ENCODE results near the gene REV3L.

Gene REV3L

DNA sequence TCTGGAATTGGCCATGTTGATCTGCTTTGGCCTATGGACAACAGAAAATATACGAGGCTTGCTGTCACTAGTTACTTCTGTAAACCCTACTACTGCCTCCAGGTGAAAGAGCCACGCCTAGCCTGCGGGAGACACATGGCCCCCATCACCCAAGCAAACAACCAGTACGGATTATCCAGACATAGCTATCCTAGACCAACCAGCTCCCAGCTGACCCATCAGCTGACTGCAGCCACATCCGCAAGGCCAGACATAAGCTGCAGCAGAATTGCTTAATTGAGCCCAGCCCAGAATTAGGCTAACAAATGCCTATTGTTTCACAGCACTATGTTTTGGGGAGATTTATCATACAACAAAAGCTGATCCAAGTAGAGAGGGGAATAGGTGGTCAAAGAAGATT lies 13.5 kb downstream of the REV3L start:
- no peak for DNase-seq

DNA sequence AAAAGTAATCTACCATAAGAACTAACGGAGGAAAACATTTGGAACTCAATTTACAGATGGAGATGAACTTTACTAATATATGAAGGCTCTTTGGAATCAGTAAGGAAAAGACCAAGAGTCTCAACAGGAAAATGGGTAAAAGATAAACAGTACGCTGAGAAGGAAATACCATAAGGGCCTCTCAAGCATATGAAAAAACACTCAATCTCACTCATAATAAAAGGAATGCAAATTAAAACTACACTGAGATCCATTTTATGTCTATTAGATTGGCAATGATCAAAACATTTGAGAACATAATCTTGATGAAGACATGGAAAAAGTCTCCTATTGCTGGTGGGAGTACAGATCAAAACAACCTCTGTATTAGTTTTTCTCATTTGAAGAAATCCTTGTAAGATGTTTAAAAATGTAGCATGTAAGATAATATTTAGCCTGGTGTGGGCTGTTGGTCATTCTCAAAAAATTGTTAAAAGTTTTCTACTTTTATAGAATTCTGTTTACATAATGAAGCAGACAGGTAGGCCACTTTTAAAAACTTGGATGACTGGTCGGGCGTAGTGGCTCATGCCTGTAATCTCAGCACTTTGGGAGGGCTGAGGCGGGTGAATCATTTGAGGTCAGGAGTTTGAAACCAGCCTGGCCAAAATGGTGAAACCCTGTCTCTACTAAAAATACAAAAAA lies 14.5 kb downstream of the REV3L start:
- DNase-seq = no peak

DNA sequence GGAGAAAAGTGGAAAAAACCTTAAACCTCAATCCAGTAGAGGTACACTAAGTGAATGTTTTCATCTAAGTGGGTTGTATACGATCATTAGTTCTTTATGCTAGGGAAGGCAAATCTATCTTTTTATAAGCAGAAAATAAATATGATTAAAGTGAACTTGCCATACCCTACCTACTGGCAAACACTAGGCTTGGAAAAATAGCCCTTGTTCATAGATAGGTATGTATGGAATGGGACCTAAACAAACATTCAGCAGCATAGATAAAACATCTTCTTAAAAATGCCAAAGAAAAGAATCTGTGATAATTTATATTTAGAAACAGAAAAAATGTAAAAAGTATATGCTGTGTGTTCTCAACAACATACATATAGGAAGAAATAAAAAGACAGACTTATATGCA lies 18.8 kb downstream of the REV3L start:
- DNase-seq = no peak

DNA sequence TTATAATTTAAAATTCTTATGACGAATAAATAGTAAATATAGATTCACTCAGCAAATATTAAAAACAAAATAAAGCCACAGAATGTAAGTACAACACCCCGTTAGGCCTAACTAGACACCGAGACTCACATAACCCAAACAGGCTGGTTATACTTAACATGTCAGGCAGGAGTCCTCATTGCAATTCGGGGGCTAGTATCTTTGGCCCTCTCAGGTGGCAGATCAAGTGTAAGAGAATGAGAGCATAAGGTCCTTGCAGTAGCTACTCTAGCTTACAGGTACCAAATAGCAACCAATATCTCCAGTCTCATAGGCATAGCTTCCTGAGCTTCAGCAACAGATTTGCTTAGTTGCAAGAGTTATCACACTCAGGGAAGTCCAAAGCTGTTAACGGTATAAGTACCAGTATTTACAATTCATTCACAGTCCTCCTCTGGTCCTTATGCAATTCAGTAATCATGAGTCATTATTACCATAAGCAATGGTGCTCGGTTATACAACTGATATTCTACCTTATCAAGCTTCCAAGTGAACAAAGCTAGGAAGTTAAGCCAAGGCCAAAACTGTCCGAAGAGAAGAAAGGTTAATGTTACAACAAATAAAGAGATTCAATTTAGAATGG lies 20.1 kb downstream of the REV3L start:
- DNase-seq = no peak

DNA sequence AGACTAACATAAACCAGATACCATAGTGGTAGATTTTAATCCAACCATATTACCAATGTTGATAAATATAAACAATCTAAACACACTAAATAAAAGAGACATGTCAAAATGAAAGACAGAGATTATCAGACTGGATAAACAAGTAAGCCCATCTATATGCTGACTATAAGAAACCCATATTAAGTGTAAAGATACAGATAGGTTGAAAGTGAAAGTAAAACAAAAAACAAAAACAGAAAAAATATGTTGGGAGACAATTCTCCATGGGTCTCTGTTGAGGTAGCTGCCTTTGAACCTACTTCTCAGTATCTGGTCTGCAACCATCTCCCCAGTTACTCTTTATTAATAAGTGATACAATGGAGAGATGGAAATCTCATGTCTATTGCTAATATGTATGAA lies 21.2 kb downstream of the REV3L start:
- DNase-seq = no peak

DNA sequence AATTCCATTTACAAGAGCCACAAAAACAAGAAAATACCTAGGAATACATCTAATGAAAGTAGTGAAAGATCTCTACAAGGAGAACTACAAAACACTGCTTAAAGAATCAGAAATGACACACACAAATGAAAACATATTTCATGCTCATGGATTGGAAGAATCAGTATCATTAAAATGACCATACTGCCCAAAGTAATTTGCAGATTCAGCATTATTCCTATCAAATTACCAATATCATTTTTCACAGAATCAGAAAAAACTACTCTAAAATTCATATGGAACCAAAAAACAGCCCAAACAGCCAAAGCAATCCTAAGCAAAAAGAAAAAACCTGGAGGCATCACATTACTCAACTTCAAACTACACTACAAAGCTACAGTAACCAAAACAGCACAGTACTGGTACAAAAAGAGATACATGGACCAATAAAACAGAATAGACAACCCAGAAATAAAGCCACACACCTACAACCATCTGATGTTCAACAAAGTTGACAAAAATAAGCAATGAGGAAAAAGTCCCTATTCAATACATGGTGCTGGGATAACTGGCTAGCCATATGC lies 24.3 kb downstream of the REV3L start:
- DNase-seq = no peak

DNA sequence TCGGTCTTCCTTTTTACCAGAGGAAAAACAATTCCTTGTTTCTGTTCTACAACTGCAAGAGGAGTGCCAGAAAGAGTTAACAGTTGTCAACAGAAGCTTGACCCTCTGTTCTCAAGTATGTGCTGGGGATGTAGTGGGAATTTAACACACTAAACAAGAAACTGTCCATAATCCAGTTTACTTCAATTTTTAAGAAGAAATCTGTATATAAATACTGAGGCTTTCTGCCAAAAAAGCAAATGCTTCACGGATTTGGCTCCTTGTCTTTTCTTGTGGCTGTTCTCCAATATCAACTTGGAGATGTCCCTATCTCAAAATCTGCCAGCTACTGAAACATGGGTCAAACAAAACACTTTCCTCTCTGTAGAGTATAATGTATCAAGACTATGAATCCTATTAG lies 26.8 kb downstream of the REV3L start:
- DNase-seq = no peak

DNA sequence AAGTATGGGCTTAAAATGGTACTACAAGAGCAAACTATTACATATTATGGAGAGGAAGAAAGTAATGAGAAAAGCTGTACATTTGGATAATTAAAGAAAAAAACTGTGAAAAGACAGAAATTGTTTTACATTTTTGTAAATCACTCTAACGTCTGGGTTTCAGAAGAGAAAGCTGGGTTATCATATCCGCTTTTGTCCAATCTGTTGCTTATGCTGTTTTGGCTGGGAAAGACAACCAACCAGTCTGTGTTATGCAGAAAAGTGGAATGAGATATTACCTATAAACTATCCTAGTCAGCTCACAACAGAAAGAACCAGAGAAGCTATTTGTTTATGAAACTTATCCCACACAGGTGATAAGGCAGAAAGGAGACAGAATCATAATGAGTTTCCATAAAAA lies 32.4 kb downstream of the REV3L start:
- DNase-seq = no peak

DNA sequence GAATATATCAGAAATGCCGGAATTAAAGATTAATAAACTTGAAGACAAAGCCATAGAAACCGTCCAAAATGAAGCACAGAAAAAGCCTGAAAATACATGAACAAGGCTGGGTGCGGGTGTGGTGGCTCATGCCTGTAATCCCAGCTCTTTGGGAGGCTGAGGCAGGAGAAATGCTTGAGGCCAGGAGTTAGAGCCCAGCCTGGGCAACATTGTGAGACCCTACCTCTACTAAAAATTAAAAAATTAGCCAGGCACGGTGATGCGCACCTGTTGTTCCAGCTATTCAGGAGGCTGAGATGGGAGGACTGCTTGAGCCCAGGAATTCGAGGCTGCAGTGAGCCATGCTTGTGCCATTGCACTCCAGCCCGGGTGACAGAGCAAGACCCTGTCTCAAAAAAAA lies 32.9 kb downstream of the REV3L start:
- DNase-seq = no peak

DNA sequence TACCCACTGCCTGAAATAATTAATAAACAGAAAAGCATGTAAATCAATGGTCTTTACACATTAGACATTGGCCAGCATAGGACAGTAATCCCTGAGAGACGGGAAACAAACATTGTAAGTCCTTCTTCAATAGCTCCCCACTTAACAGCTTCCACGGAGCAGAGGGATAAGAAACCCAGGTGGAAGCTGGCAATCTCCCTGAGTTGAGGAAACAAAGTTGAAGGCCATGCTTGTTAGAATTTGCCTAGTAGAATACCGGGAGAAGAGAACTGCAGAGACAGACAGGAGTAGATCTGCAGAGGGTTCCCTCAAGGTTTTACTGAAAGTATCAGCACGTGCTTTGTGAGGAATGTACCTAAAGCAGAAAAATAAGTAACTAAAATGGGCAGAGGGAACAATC lies 33.9 kb downstream of the REV3L start:
- no peak for DNase-seq

DNA sequence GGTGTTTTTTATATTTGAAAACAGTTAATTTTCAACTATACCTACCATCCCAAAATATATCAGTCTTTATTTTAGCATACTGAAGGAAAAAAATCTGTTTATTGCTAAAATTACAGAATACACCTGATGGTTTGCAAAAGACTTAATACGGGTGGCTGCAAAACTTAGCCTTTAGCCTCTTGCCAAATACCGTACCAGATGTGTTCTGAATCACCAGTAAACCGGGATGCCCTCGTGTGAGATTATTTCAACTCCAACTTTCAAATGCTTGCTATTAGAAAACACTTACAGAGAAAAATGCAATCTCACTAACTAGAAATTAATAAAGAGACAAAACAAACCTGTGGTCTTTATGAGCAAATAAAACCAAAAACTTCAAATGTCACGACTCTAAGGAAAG lies 36.0 kb downstream of the REV3L start:
- no peak for DNase-seq

DNA sequence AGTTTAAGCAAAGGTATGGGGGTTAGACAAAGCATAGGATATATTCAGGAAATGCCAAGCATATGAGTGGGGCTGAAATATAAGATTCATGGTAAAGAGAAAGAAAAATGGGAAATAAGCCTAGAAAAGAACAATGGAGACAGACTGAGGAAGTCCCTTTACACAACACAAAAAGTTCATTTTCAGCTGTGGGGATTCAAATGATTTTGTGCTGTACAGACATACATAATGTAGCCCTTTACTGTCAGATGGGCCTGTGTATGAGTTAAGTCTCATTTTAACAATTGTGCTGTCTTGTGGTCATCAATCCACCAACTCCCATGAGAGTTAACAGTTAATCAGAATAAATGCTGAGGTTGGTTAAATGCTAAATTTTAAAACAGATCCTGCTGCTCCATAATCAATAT lies 37.2 kb downstream of the REV3L start:
- no peak for DNase-seq

DNA sequence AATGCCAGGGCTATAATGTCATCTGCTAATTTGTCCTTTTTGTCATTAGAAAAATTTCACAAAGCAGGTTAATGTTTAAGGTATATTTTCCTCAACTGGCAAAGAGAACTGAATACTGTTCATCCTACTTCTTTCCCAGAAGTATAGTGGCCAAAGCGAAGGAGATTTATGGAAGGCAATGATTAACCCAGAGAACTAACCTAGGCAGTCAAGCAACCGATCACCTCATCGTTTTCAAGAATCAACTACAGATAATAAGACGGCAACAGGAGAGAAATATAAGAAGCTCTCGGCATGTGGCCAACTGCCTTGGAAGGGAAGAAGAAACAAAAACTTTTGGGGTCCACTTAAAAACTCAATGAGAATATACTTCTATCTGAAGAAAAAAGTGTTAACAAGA lies 38.2 kb downstream of the REV3L start:
- no peak for DNase-seq

DNA sequence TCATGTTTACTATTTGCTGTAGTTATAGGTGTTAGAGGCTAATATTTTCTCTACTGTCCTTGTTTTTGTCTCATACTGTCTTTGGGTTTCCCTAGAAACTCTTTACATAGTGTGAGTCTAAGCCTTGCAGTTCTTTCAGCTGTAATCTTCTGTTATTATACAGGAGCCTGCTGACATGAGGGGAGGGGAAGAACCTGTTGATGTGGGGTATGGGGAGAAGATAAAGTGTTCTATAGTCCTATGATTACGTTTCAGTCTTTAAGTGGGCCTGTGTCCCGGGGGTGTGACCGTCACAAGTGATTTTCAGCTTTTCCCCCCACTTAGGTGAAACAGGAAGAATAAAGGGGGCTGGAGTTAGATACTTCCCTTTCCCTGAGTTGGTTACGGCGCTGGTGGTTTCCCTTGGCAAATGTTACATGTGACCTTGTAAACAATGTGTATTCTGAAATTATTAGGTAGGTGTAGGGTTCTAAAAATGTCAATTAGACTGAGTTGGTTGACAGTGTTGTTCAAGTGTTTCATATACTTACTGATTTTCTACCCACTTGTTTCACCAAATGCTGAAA lies 41.3 kb downstream of the REV3L start:
- DNase-seq = no peak

DNA sequence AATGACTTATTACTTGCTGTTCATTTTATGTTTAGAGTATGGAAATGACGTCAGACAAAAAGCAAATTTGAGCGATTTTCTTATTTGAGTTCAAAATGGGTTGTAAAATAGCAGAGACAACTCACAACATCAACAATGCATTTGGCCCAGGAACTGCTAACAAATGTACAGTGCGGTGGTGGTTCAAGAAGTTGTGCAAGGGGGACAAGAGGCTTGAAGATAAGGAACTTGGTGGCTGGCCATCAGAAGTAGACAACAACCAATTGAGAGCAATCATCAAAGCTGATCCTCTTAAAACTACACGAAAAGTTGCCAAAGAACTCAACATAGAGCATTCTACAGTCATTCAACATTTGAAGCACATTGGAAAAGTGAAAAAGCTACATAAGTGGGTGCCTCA lies 43.8 kb downstream of the REV3L start:
- DNase-seq = no peak

DNA sequence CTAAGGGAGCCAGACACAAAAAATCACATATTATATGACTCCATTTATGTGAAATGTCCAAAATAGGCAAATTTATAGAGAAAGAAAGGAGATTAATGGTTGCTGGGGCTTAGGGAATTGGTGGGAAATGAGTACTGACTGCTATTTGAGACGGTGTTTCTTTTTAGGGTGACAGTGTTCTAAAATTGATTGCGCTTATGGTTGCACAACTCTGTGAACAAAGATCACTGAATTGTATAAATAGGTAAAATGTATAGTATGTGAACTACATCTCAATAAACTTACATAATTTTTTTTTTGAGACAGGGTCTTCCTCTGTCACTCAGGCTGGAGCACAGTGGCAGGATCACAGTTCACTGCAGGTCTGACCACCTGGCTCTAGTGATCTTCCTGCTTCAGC lies 45.4 kb downstream of the REV3L start:
- DNase-seq = no peak

DNA sequence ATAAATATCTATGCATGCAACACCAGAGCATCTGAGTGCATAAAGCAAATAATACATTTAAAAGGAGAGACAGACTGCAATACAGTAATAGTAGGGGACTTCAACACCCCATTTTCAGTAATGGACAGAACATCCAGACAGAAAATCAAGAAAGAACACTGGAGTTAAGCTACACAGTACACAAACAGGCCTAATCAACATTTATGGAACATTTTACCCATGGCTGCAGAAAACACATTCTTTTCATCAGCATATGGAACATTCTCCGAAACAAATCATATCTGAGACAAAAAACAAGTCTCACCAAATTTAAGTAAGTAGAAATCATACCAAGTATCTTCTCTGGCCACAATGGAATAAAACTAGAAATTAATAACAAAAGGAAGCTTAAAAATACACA lies 50.5 kb downstream of the REV3L start:
- no peak for DNase-seq

DNA sequence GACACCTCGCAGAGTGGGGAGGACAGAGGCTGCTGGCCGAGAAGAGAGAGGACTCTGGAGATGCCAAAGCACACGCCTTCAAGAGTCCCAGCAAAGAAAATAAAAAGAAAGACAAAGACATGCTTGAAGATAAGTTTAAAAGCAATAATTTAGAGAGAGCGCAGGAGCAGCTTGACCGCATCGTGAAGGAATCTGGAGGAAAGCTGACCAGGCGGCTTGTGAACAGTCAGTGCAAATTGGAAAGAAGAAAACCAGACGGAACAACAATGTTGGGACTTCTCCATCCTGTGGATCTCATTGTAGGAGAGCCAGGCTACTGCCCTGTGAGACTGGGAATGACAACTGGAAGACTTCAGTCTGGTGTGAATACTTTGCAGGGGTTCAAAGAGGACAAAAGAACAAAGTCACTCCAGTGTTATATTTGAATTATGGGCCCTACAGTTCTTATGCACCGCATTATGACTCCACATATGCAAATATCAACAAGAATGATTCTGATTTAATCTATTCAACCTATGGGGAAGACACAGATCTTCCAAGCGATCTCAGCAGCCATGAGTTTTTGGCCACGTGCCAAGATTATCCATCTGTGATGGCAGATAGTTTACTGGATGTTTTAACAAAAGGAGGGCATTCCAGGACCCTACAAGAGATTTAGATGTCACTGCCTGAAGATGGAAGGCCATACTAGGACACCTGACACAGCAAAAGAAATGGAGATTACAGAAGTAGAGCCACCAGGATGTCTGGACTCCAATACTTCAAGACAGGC lies 52.2 kb downstream of the REV3L start:
- no peak for DNase-seq

DNA sequence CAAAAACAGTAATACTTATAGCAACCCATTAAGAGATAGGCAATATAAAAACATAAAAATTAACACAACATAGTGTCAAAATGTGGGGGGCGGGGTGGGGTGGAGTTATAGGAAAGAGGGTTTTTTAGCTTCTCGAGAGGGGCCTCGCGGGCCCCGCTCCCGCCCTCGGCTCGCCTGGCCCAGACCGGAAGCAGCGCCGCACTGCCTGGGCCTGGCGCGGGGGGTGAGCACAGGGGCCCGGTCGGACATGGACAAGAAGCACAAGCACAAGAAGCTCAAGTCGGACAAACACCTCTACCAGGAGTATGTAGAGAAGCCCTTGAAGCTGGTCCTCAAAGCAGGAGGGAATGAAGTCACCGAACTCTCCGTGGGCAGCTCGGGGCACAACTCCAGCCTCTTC lies 53.4 kb downstream of the REV3L start:
- DNase-seq = no peak

DNA sequence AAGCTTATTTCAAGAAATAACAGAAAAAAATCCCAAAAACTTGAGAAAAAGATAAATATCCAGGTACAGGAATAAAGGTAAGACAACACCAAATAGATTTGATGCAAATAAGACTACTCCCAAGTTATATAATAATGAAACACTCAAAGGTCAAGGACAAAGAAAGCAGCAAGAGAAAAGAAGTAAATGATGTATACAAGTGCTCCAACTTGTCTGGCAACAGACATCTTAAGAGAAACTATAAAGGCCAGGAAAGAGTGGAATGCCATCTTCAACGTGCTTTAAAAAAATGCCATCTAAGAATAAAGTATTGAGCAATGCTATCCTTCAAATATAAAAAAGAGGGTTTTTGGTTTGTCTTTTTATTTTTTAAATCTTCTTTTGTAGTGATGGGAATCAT lies 54.2 kb downstream of the REV3L start:
- DNase-seq = no peak

DNA sequence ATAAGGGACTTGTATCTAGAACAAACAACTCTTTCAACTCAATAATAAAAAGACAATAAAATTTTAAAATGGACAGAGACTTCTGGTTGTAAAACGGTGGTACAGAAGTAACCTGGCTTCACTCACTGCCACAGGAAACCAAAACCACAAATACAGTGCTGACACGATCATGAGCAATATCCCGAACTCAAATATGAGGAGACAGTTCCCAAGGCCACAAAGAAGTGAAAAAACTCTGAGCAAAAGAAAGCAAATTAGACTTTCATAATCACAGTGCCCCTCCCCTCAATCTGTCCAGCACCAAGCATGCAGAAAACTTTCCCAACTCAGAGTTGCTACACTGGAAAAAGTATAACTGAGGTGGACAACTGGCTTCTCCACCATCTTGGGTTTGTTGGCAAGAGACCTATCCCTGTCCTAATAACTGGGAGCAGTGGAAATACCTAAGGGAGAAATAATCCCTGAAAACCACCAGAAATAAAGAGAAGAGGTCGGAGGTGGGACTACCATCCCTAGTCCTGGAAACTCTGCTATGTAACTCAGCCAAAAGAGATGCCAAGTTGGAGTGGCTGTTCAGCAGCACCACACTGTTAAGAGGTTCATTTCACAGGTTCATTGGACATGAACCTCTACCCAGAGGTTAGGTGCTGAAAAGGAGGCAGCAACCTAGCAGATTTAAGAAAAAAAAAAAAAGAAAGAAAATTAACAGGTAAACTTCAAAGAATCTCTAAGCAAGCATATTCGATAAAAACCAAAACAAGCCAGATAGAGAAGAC lies 55.5 kb downstream of the REV3L start:
- peak in 1 of 5 donors; percentile 71 for DNase-seq

DNA sequence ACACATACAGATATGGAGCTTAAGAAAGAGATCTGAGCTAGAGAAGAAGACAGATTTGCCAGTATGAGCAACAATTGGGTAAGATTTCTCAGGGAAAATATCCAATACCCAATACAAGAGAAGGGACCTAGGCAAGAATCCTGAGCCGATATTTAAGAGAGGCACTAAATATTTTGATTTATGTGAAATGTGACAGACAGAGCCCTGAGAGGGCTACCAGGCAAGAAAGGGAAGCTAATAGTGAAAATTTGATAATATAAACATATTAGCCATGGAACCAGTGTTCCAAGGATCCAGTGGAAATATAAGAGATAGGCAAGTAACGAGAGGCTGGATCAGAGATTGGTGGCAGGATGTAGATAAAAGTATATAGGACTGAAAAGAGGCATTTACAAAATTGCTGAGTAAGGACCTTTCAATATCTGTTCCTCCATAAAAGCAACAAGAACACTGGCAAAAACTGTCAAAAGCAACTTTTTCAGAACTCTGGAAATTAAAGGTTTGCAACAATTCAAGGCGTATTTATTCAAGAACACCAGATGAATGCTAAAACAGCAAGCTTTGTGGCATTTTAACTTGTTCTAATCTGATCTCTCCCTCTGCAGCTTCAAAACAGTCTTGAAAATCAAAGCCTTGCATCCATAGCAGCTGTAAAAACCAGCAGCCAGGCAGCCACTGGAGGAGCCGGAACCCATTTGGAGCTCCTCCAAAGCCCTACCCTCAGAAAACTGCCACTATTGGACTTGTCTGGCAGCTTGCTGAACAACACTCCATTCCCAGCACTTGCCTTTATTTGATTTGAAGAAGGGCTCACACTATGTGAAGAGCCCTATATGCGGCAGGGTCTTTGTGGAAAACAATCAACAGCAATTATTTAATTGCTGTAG lies 58.8 kb downstream of the REV3L start:
- DNase-seq = no peak

All from T-helper 1 cell (primary cell).